ENCODE results near the gene NBEA.

Gene NBEA

DNA sequence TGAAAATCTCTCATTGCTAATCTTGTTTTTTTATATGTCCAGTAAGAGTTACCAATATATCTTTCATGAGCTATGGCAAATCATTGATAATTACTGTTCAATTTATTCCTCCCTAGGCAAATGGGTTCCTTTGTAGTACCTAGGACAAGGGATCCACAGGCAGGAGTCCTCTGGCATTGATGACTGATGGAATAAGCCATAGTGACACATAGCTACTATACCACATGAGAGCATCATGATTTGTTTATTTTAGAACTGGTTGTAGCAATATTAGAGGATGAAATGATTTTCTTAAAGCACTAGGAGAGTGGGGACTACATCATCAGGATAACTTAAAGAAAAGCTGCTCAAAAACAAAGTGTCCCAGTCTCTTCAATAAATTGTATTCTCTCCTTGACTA lies 556.2 kb downstream of the NBEA start:
- DNase-seq = no peak

DNA sequence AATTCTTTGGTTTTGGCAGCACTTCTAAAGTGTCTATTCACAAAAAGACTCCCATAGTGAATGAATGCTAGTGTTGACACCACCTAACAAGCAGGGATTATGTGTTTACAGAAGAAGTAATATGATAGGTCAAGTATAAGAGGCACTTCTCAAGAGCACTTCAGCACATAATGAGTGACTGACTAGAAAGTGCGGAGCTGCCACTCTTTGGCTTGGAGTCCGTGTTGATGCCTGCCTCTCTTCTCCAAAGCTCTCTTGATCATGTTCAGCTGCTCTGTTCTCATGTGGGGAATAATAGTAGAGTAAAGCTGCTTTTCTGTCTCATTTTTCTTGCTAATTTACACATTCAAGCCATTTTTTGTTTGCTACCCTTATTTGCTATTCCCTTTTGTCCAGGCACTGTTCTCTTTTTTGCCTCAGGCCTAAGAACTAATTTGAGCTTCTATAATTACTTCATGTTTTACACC lies 557.2 kb downstream of the NBEA start:
- DNase-seq = no peak

DNA sequence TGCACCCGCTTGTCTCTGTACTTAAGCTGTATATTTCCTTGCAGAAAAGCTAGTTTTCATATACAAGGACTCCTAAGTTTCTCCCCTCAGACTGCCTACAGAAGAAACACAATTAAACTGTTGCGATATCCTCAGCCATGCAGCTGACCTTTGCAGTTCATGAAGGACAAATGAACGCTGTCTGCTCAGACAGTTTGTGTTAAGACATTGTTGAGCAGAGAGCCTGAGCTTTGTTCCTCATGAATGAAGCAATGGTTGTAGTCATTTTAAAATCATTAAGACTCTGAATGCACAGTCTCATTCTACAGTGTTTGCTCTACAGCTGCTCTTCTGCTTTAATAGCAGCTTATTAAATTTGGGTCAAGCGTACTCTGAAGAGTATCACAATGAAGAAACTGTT lies 557.6 kb downstream of the NBEA start:
- DNase-seq = no peak

DNA sequence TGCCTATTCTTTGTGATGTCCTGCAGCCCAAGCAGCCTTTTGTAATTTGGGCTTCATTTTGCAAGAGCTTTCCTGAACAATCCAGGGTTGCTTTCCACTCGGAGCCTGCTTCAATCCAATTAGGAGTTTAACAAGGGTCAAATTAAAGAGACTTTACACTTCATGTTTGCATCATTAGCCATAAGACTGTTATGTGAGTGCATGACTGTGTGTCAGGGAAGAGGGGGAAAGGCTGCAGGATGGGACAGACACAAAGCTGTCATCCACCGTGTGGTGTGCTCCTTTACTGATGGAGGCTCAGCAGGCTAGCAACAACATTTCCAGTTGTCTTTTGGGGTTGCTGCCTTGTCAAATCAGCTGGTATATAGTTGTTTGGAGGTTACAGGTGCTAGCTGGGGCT lies 558.1 kb downstream of the NBEA start:
- no peak for DNase-seq

DNA sequence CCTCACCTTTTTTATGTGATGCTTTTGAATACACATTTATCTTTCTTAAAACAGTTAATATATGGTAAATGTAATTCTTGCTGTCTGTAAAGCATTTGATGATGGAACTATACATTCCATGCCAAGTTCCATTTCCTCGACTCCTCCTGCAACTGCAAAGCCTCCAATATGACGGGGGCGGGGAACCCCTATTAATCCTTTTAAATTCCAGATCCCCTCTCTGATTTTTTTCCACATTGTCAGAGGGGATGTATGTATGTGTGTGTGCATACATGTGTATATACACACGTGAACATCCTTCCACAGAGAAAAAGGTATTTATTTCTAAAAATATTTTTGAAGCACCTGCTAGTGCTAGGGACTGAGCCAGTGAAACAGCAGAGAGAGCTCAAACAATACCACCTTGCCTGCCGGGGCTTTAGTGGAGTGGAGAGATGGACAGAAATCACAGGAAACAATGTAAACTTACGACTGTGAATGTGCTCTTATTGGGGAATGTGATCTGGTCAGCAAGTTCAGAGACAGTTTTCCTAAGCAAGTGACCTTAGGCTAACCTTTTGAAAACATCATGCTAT lies 559.7 kb downstream of the NBEA start:
- DNase-seq = no peak

DNA sequence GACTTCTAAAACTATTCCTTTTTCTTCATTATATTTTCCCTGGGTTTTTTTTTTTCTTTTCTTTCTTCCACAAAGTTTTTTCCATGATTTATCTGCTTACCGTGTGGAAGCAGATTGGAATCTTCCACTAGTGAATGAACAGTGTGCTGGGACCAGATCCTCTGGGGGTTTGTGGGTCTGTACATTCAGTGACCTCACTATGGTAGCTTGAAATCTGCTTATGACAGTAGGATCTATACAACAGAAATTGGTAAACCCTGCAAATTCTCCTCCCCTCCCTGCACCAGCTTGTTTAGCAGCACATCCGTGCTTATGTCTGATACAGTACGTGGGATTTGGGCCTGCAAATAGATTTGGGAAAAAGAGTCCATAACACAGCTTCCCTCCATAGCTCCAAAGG lies 560.4 kb downstream of the NBEA start:
- no peak for DNase-seq

DNA sequence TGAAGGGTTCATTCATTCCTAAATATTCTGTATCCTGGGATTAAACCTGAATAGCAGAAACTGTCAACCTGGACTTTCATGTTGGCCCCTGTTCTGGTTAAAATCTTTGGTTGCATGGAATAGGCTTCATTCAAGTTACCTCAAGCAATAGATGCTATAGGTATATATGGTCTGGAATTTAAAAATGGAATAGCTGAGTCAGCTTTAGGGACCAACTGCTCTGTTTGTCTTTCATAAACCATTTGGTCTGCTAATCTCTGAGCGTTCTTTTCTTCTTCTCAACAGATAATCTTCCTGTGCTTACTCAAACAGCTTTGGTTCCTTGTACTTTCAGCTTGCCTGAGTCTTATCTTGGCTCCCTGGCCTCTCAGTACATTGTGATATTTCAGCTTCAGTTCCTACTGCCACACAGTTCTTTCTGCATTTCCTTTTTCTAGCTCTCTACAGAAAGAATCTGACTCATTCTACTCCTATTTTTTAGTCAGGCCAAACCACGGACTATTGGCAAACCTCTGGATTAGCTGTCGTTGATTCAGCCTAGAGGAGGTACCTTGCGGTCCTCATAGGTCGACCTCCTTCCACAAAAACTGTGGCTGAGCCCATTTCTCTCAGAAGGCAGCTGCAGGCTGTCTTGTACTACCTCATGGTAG lies 570.3 kb downstream of the NBEA start:
- DNase-seq = peak in 1 of 58 donors; percentile 8

DNA sequence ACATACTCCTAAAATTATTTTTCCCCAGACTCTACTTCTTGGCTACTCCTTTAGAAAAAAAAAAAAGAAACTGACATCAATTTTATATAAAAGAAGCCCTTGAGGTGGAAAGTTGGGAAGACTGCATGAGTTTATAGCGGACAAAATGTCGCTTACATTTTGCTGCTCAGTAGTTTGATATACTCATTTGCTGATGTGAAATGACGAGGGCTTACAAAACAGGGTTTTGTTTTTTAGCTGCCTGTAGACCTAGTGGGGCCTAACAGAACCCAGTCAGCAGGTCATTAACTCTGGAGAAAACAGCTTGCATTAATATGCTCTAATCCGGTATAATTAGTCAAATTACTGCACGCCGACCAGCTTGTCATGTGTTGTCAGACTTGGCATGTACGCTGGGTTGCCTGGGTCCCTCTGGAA lies 572.0 kb downstream of the NBEA start:
- no peak for DNase-seq

DNA sequence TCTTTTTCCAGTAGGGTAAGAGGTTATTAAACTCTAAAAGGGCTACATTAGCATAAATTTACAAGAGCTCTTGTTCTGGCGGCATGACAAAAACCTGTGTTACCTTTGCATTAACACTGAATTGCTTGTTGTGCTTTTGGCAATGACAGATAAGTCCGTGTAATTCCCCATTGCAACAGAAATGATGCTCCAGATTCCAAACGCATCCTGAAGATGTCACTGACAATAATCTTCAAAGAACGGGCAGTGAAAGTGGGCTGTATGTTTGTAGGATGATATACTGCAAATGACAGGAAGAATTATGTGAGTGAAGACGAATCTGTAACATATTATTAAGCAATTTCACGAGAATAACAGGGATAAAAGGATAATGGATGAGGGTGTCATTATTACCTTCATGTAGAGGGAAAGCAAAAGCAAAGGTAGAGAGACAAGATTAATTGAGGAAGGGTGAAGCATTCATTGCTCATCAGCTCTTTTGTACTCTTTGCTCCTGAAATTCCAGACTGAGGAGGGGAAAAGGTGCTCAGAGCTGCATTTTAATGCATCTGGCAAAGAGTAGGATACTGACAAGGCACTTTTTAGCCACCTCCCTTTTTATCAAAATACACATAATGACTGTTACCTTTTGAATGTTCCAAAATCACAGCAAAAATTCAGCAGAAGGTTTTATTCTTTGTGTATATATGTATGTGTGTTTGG lies 572.9 kb downstream of the NBEA start:
- no peak for DNase-seq

DNA sequence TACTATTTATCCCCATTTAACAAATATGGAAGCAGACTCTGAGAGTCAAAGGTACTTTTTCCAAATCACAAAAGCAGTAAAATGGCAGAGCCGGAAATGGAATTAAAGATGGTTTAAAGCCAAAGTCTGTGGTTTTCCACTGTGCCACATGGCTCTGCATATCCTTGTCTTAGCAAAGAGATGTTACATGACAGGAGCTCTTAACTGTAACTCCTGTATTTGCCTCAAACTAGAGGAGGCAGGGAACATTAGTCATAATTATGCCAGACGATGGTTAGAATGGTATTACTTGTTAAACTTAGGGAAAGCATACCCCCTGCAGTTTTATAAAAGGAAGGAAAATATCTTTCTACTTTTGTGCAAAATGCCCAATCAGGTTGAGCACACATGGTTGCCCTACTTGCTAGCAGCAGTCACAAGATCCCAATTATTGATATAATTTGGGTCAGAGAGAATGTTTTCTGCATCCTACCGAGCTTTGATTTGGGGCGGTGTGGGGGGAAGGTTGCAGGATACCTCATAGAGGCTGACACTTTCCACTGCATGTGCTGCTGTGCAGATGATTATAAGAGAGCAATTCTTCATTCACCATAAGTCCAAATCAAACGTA lies 576.4 kb downstream of the NBEA start:
- DNase-seq = no peak

DNA sequence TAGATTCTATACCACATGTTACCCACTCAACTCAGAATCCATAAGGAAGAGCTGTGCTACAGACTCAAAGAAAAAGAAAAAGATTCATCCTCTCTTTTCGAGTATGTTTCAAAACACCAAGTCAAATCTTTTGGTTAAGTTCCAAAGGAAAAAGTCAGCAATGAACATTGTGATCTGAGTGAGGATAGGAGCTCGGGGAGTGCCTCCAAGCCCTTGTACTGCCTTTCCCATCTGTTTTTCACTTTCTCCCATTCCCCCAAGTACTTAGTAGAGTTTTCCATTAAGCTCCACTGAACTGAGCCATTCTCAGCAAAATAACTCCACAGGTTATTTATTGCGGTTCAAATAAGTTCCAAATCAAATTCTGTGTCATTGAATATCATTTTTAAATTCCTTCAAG lies 582.1 kb downstream of the NBEA start:
- DNase-seq = no peak

DNA sequence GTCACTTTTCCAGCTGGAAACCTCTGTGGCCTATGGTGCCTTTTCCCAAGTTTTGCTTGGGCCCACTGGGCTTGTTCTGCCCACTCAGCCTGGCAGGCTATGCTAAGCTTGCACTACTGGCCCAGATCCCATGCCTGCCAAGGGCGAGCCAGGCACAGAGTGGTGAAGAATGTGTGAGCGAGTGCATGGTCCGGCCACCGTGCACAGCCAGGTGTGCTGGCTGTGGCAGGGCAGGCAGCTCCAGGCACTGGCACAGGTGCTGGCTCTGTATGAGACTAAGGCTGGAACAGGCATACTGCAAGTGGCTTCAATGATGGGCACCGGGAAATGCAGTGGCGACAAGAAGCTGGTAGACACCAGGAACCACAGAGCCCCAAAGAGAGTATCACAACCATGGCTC lies 584.5 kb downstream of the NBEA start:
- no peak for DNase-seq

DNA sequence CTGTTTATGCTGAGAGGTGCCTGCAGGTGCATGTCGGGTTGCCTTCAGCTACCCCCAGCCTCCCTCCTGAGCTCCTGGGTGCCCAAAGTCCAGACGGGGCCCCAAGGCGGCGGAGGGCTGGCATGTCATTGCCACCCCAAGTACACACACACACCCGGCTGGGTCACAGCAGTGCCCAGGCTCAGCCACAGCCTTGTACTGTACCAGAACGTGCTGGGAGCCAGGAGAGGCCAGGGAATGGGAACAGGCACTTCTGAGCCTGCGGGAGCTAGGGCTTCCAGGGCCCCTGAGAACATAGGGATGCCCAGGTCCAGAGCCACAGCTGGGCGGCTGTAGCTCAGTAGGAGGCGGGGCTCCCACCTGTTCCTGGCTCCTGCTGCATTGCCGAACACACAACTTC lies 585.4 kb downstream of the NBEA start:
- DNase-seq = no peak

DNA sequence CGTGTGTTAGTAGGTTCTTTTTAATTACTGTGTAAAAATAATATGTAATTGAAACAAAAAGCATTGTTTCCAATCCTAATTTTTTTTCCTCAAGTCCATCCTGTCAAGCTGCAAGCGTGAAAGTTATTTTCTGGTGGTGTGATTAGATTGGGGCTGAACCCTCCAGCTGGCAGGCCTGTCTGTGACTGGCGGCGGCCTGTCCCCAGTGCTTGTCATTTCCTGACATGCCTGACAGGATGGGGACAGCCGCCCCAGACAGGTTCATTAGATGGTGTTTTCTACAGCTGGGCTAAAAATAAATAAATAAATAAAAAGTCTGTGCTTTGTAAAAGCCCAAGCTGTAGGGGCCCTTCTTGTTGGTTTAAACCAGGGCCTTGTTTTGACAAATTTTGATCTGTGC lies 588.1 kb downstream of the NBEA start:
- no peak for DNase-seq

DNA sequence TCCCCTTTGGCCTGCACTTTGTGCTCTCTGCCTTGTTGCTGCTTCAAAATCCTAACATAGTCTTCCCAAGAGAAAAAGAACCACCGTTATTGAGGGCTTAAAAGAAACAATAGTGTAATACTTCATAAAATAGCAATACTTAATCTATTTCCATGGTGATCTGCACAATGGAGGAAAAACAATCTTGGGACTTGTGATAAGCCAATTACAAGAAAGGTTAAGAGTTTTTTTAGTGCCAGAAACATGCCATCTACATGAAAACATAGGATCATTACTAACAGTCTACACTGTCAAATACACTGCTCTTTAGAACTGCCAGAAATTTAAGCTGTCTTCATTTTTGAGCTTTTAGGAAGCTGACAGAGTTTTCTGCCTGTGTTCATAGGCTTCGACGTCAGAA lies 588.5 kb downstream of the NBEA start:
- no peak for DNase-seq

DNA sequence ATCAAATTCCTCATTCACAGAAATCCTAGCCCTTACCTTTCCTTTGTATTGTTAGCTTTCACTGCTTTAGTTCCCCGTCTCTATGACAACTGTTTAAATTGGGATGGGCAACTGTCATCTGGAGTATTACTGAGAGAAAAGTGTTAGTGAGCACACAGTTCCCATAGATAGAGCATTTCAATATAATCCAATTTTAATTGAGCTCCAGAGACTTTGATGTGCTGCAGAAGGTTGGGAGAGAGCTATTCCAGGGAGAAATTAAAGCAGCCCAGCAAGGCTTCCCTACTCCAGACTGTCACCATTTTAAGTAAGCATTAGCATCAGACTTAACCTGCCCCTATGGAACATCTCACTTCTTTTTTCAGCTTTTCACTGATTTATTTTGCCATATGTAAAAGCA lies 589.5 kb downstream of the NBEA start:
- no peak for DNase-seq

DNA sequence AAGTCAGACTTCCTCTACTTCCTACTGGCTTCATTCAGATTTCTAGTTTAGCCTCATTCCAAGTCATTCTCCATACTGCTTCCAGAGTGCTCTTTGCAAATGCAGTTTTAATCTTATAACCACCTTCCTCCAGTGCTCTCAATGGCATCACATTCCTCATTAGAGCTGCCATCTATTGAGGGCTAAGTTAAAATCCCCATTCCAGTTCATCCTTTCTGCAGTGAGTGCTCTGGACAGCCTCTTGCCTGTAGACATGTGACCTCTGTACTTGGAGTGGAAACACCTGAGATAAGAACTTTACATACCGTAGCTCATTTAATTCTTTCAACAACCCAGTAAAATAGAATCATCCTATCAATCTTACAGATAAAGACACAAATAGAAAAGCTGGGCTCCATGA lies 592.3 kb downstream of the NBEA start:
- DNase-seq = no peak

DNA sequence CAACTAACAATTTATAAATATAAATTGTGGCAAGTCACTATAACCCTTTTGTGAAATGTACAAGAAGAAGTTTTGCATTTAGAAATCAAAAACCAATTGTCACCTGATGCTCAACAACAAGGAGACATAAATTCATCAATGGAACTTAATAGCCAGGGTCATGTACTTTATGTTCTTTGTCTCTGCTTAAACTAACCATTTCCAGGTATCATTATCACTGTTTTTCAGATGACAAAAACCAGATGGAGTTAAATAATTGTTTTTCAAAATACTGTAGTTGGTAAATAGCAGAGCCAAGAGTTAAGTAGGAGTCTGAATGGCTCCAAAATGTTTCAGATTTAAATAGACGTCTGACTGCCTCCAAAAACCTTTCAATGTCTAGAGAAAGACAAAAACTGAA lies 606.7 kb downstream of the NBEA start:
- no peak for DNase-seq

DNA sequence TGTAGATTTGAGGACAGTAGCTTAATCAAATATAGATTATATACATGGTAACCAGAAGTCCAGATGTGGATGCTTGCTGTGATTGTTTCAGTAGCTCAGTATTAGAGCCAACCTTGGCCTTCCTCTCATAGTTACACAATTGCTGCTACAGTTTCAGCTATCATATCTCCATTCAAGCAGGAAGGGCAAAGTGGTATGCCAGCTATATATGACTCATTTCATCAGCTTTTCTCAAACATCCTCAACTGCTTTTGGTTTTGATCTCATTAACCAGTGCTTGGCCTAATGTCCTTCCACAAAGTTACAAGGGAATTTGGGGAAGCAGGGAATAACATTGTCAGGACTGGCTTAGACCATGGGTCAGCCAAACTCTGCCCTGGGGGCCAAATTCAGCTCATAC lies 607.4 kb downstream of the NBEA start:
- no peak for DNase-seq

DNA sequence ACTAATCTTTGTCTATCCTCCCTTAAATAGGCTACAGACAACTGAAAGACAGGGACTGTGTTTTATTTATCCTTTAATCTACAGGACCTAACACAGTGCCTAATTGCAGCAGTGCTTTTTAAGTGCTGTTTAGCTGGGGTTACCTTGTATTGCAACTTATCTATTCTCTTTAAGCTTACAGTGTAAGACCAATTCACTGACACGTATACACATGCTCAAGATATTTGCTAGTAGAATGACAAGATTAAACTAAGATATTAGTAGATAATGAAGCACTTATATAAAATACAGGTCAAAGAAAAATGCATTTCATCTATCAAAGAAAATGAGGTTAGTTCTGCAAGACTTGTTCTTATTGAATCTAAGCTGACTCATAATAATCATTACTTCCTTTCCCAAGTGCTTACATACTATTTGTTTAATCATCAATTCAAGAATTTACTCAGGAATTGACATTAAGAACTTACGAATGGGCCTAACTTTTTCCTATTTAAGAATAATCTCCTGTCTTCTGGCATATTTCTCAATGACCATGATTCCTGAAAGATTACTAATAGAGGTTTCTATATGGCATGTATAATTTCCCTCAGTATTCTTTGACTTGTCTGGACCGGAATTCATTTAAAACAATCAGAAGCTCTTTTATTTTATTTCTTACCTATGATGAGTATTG lies 610.2 kb downstream of the NBEA start:
- DNase-seq = no peak

DNA sequence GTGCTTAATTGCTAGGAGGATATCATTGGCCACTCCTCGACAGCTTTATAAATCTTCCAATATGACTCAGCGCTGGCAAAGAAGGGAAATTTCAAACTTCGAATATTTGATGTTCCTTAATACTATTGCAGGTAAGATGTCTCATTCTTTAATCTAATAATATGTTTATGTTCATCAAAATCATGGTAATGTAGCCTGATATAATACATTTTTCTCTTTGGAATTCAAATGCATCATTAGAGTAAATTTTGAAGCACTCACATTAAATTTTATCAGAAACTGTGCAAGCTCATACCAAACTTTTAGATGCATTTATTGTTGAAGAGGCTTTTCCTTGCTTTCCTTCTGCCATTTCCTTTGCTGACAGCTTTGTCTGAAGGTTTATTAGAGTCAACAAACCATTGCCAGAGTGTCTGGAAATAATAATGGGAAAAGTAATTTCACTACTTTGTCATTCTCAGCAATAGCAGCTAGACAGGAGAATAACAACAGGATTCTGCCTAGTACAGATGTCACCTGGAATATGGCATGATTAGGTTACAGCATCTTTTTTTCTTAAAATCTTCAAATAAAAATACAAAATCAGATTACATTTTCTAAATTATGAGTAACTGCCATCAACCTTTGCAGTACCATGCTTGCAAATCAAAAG lies 613.0 kb downstream of the NBEA start:
- DNase-seq = no peak
